Progenitor cell of endocrine pancreas (in vitro differentiated cells): Measurements from ENCODE around the gene BTBD16. TPM values are rescaled to one million over a fixed set of nuclear protein-coding genes. Genes with fewer than 3 reads are reported as not detected.

ENCODE experiments used
- DNase-seq: peaks from one replicate; pipeline ENCODE4 v3.0.0; 2021; ENCODE audit warnings: low spot score; ENCODE audit not compliant: unreplicated experiment
- H3K27ac Mint-ChIP-seq: 2 replicates; pipeline ENCODE4 v1.8.0; 2021; ENCODE audit warnings: mild to moderate bottlenecking, moderate library complexity, mixed read lengths
- H3K27me3 Mint-ChIP-seq: 2 replicates; pipeline ENCODE4 v1.8.0; 2021; ENCODE audit warnings: mixed read lengths
- H3K36me3 Mint-ChIP-seq: 2 replicates; pipeline ENCODE4 v1.8.0; 2022; ENCODE audit warnings: mixed read lengths; ENCODE audit not compliant: insufficient read depth
- H3K4me1 Mint-ChIP-seq: 2 replicates; pipeline ENCODE4 v1.8.0; 2021; ENCODE audit warnings: low read depth, mixed read lengths
- H3K4me3 Mint-ChIP-seq: 2 replicates; pipeline ENCODE4 v1.8.0; 2021; ENCODE audit warnings: low read depth, mild to moderate bottlenecking, moderate library complexity, mixed read lengths
- H3K9me3 Mint-ChIP-seq: 2 replicates; pipeline ENCODE4 v1.8.0; 2021; ENCODE audit warnings: low read depth, mixed read lengths
- total RNA-seq: library from RNA; stranded (reverse); gene quantifications from 2 replicates; pipeline ENCODE4 v1.2.1, GENCODE V29; 2021
- TF ChIP-seq, protein P1 (sequence below): fragments of 200-600 bp; sonication (generic); IDR thresholded peaks from one replicate; pipeline ENCODE4 v1.5.0; 2021; ENCODE audit warnings: antibody characterized with exemption, mild to moderate bottlenecking; ENCODE audit not compliant: unreplicated experiment

Gene BTBD16
- total RNA-seq, 1 donor from 2014 or later, result not detected

GRCh38 chr10:122363722-122364463 lies 92.8 kb downstream of the BTBD16 start:
- Mint-ChIP-seq H3K36me3 (no peaks in the 10 kb centered on the region), H3K27ac (no peak overlapping the region)
- TF ChIP-seq, protein P1, sequence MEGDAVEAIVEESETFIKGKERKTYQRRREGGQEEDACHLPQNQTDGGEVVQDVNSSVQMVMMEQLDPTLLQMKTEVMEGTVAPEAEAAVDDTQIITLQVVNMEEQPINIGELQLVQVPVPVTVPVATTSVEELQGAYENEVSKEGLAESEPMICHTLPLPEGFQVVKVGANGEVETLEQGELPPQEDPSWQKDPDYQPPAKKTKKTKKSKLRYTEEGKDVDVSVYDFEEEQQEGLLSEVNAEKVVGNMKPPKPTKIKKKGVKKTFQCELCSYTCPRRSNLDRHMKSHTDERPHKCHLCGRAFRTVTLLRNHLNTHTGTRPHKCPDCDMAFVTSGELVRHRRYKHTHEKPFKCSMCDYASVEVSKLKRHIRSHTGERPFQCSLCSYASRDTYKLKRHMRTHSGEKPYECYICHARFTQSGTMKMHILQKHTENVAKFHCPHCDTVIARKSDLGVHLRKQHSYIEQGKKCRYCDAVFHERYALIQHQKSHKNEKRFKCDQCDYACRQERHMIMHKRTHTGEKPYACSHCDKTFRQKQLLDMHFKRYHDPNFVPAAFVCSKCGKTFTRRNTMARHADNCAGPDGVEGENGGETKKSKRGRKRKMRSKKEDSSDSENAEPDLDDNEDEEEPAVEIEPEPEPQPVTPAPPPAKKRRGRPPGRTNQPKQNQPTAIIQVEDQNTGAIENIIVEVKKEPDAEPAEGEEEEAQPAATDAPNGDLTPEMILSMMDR, result no peak

GRCh38 chr10:122368502-122369254 lies 97.6 kb downstream of the BTBD16 start:
- Mint-ChIP-seq H3K27ac (no peak overlapping the region), H3K27me3 (no peaks in the 10 kb centered on the region), H3K9me3 (peaks cover 9% of the 10 kb centered on the region), H3K4me1 (peaks cover 8% of the 10 kb centered on the region), H3K4me3 (no peak overlapping the region), H3K36me3 (no peaks in the 10 kb centered on the region)
- no peak for DNase-seq
- TF ChIP-seq, protein P1, result no peak

More at GRCh38 chr10:122363722-122364463, 92.8 kb downstream of the BTBD16 start:
- Mint-ChIP-seq H3K4me1 (no peaks in the 10 kb centered on the region), H3K9me3 (peaks cover 10% of the 10 kb centered on the region), H3K27me3 (peaks cover 4% of the 10 kb centered on the region), H3K4me3 (no peak overlapping the region)
- no peak for DNase-seq

DNA sequence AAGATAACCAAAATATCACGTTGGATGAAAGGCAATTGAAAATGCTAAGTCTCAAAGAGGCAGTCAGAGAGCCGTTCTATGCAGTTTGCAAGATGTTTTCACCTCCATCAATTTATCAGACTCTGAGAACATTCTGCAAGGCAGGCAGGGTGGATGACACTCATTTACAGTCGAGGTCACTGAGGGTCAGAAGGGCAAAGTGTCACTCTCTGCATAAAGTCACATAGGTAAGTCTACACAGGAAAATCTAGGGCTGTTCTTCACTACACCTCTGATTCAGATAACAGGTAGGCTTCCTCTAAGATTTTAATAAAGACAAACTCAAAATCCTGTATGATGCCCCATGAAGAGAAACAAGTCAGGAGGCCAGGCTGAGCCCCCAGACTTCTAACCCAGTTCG lies 102.0 kb downstream of the BTBD16 start:
- no peaks in the 10 kb centered on the region for H3K9me3 Mint-ChIP-seq
- peaks cover 16% of the 10 kb centered on the region for H3K4me1 Mint-ChIP-seq
- peak overlapping the region; percentile 83 for H3K4me3 Mint-ChIP-seq
- no peaks in the 10 kb centered on the region for H3K36me3 Mint-ChIP-seq
- peak overlapping the region; percentile 5 for H3K27ac Mint-ChIP-seq
- no peak for DNase-seq
- no peaks in the 10 kb centered on the region for H3K27me3 Mint-ChIP-seq
- TF ChIP-seq, protein P1, result no peak

GRCh38 chr10:122373721-122374120 lies 102.6 kb downstream of the BTBD16 start:
- peaks cover 16% of the 10 kb centered on the region for H3K4me1 Mint-ChIP-seq
- no peak for DNase-seq
- no peaks in the 10 kb centered on the region for H3K27me3 Mint-ChIP-seq
- TF ChIP-seq, protein P1, result no peak
- peak overlapping the region; percentile 83 for H3K4me3 Mint-ChIP-seq
- no peaks in the 10 kb centered on the region for H3K36me3 Mint-ChIP-seq
- peak overlapping the region; percentile 89 for H3K27ac Mint-ChIP-seq
- no peaks in the 10 kb centered on the region for H3K9me3 Mint-ChIP-seq

GRCh38 chr10:122374237-122374858 lies 103.3 kb downstream of the BTBD16 start, which contains the start of gene PLEKHA1:
Gene PLEKHA1, plus strand, starts transcription at chr10:122374708. Its CDS starts 18,493 bp downstream, at chr10:122393201.
- Mint-ChIP-seq H3K27me3 (no peaks in the 10 kb centered on the region), H3K9me3 (no peaks in the 10 kb centered on the region), H3K36me3 (peaks cover under 1% of the 10 kb centered on the region), H3K4me1 (peaks cover 16% of the 10 kb centered on the region), H3K4me3 (peak within 1 kb of the TSS; percentile 94), H3K27ac (peak within 1 kb of the TSS; percentile 97)
- DNase-seq, result peak; percentile 92
- TF ChIP-seq, protein P1, result no peak
